ENCODE results near the gene ADPRS.

The ADPRS gene

DNA sequence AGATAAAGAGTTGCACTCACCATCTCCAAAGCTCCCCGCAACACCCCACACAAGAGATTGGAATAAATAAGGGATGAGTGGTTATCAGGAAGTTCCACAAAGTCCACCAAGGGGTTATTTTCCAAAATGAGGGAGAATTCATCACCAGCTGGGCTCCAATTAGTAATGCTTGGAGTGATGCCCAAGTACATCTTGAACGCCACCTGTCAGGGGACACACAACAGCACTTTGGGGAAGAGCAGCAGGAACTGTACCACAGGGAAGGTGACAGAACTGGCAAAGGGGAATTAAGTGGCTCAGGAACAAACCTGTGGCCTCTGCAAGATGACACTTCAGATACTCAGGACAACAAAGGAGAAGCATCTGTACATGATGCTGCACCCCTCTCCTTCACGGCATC lies 49.1 kb downstream of the ADPRS start:
- POLR2A ChIA-PET (ENCODE audit: low non-redundant PET): no interaction called here
- TF ChIP-seq, protein P1, sequence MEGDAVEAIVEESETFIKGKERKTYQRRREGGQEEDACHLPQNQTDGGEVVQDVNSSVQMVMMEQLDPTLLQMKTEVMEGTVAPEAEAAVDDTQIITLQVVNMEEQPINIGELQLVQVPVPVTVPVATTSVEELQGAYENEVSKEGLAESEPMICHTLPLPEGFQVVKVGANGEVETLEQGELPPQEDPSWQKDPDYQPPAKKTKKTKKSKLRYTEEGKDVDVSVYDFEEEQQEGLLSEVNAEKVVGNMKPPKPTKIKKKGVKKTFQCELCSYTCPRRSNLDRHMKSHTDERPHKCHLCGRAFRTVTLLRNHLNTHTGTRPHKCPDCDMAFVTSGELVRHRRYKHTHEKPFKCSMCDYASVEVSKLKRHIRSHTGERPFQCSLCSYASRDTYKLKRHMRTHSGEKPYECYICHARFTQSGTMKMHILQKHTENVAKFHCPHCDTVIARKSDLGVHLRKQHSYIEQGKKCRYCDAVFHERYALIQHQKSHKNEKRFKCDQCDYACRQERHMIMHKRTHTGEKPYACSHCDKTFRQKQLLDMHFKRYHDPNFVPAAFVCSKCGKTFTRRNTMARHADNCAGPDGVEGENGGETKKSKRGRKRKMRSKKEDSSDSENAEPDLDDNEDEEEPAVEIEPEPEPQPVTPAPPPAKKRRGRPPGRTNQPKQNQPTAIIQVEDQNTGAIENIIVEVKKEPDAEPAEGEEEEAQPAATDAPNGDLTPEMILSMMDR (conservative IDR thresholded peaks at IDR 0.05; ENCODE audit: low read depth): no peak
- DNase-seq (ENCODE audit: low spot score): no peak
- no peak overlapping the region; the same call in 1 of the 2 replicates for H3K27ac ChIP-seq
- CTCF ChIA-PET: no interaction called here

DNA sequence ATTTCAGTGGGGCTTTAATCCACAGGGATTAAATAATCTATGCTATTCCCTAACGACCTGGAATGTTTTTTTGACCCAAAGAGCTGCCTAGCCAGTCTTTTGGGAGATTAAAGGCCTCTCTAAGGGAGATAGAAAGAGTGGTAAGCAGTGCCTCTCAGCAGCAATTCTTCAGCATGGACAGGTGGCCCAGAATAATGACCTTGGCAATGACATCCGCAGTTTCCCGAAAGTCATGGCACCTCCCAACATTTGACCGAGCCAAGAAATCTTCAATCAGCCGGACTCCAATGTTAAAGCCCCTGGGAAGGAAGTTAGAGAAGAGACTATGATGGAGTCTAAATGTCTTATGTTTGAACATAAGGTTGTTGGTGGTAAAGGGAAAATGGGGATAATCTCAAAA lies 50.8 kb downstream of the ADPRS start:
- CTCF ChIA-PET: no interaction called here
- TF ChIP-seq, protein P1 (conservative IDR thresholded peaks at IDR 0.05; ENCODE audit: low read depth): no peak
- DNase-seq (ENCODE audit: low spot score): no peak
- POLR2A ChIA-PET (ENCODE audit: low non-redundant PET): no interaction called here
- H3K27ac ChIP-seq: no peak overlapping the region

DNA sequence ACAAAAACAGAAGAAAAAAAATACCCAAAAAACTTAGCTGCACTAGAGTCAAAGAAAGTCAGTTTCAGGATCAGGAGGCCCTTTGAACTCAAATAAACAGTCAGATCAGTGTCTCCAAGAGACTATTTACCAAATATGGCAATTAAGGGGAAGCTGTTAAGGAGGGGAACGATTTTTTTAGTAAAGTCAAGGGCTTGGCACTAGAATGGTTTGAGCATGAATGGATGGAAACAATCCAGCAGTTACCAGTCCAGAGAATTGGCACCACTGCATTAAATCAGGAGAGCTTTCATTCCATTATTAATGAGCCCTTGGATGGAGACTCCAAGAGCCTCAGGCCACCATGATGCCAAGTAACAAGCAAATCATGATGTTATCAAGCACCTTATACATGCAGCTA lies 53.4 kb downstream of the ADPRS start:
- POLR2A ChIA-PET (ENCODE audit: low non-redundant PET): no interaction called here

DNA sequence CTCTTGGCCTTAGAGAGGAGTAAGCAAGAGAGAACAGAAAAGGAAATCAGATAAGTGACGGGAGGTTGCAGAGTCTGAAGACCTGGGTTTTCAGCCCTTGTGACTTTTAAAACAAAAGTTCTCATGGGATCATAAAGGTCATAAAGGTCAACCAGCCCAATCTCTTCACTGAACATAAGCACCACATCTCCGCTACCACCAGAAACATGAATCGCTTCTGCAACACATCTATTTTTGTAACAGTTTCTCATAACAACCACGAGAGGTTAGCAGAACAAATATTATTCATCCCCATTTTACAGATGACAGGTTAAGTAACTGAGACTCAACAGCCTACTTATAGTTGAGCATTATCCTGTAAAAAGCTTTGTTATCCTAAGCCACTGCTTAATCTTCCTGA lies 54.7 kb downstream of the ADPRS start:
- TF ChIP-seq, protein P1 (conservative IDR thresholded peaks at IDR 0.05; ENCODE audit: low read depth): no peak
- no peak overlapping the region for H3K27ac ChIP-seq
- ChIA-PET CTCF (no interaction called here), POLR2A (ENCODE audit: low non-redundant PET) (interaction anchor here (0.6 kb wide), 1 partner anchor 68 kb away, joined by 9 read pairs; no protein-coding TSS in a partner anchor)
- DNase-seq (ENCODE audit: low spot score): no peak

More for the DNA sequence above, 53.4 kb downstream of the ADPRS start:
- CTCF ChIA-PET: interaction anchor here (0.6 kb wide), 2 partner anchors 165 to 308 kb away, joined by 4 read pairs; partner anchors contain the start of gene OSCP1
- DNase-seq (ENCODE audit: low spot score): no peak
- TF ChIP-seq, protein P1 (conservative IDR thresholded peaks at IDR 0.05; ENCODE audit: low read depth): no peak
- no peak overlapping the region for H3K27ac ChIP-seq
